Thoracic aorta (tissue), 2 donors: Measurements from ENCODE around the gene MYH15. TPM values are rescaled to one million over a fixed set of nuclear protein-coding genes. Genes with fewer than 3 reads are reported as not detected.

Experiments
- ATAC-seq: fragments of 150-250 bp; one replicate; pipeline ENCODE4 v1.8.0; 2017; ENCODE audit warnings: low read depth; ENCODE audit not compliant: insufficient number of reproducible peaks, low FRiP score
- DNase-seq: peaks from one replicate; pipeline ENCODE4 v3.0.0-alpha.2; 2020; ENCODE audit warnings: low spot score
- H3K27ac ChIP-seq, 2 donors: fragments of 200-600 bp; sonication (generic); 1 replicate in 1 of 2; 2 replicates in 1 of 2; pipeline ENCODE4 v1.5.1; 2016; ENCODE audit warnings: mild to moderate bottlenecking in 2 of 2, moderate library complexity in 2 of 2
- H3K27me3 ChIP-seq: fragments of 200-600 bp; sonication (generic); replicated peaks from 2 replicates; pipeline ENCODE4 v1.6.0; 2016; ENCODE audit warnings: mild to moderate bottlenecking; ENCODE audit not compliant: insufficient read depth
- H3K36me3 ChIP-seq: fragments of 200-600 bp; sonication (generic); one replicate; pipeline ENCODE4 v1.5.1; 2016
- H3K4me1 ChIP-seq, 2 donors: fragments of 200-600 bp; sonication (generic); 1 replicate in 1 of 2; 2 replicates in 1 of 2; pipeline versions ENCODE4 v1.5.1 to v1.6.0; 2016; ENCODE audit warnings: low read depth in 2 of 2, mild to moderate bottlenecking in 1 of 2; ENCODE audit not compliant: control insufficient read depth in 1 of 2
- H3K4me3 ChIP-seq: fragments of 200-600 bp; sonication (generic); 2 replicates; pipeline ENCODE4 v1.5.1; 2016; ENCODE audit warnings: mild to moderate bottlenecking
- H3K9me3 ChIP-seq: fragments of 200-600 bp; sonication (generic); 2 replicates; pipeline ENCODE4 v1.5.1; 2016
- CTCF ChIP-seq: fragments of 200-600 bp; sonication (generic); IDR thresholded peaks from one replicate; pipeline ENCODE4 v1.5.1; 2019; ENCODE audit warnings: antibody characterized with exemption
- total RNA-seq, 2 donors: library from RNA; depleted of rRNA; stranded (reverse); fragments of >200 nt; gene quantifications; one replicate each; pipeline versions ENCODE4 v1.1.0 to v1.2.3, GENCODE V29; 2016

Gene MYH15
- total RNA-seq, 2 donors from 2014 or later = 0.14 TPM; not detected in 1

DNA sequence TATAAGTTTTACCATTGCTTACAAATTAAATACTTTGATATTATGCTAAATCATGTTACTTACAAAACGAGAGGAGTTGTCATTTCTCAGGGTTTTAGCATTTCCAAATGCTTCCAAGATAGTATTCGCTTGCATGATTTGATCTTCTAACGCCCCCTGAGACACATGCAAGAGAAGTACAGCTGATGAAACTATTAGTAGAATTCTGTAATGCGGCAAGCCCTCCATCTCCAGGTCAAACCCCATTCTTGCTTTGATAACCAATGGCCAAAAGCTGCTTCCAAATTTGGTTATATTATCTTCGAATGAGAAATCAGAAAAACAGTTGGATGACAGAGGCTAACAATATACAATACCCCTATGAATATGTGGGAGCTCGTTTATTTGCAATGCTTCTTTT lies 14.7 kb downstream of the MYH15 start:
- no peak for DNase-seq
- H3K4me1 ChIP-seq = peaks cover 0 to 8% of the 10 kb centered on the region in 2 donors
- H3K4me3 ChIP-seq = no peak overlapping the region
- TF ChIP-seq CTCF = no peak
- no peak for ATAC-seq
- no peaks in the 10 kb centered on the region for H3K27me3 ChIP-seq
- H3K36me3 ChIP-seq = no peaks in the 10 kb centered on the region
- H3K27ac ChIP-seq = no peak overlapping the region
- H3K9me3 ChIP-seq = no peaks in the 10 kb centered on the region

- Histone ChIP-seq H3K4me1 (peaks cover 0 to 8% of the 10 kb centered on the region in 2 donors), H3K27me3 (no peaks in the 10 kb centered on the region), H3K27ac (no peak overlapping the region), H3K36me3 (no peaks in the 10 kb centered on the region), H3K4me3 (no peak overlapping the region), H3K9me3 (no peaks in the 10 kb centered on the region)
- no peak for ATAC-seq
- TF ChIP-seq CTCF = no peak
- DNase-seq = no peak
These were observed 15.4 kb downstream of the MYH15 start for GRCh38 chr3:108494906-108495531.

- DNase-seq (no peak), ATAC-seq (no peak)
- H3K27me3 ChIP-seq = no peaks in the 10 kb centered on the region
- TF ChIP-seq CTCF = no peak
- H3K36me3 ChIP-seq = no peaks in the 10 kb centered on the region
- H3K27ac ChIP-seq = no peak overlapping the region
- peaks cover 0 to 8% of the 10 kb centered on the region in 2 donors for H3K4me1 ChIP-seq
- H3K9me3 ChIP-seq = no peaks in the 10 kb centered on the region
- no peak overlapping the region for H3K4me3 ChIP-seq
These were observed 16.5 kb downstream of the MYH15 start for GRCh38 chr3:108493862-108494261.

DNA sequence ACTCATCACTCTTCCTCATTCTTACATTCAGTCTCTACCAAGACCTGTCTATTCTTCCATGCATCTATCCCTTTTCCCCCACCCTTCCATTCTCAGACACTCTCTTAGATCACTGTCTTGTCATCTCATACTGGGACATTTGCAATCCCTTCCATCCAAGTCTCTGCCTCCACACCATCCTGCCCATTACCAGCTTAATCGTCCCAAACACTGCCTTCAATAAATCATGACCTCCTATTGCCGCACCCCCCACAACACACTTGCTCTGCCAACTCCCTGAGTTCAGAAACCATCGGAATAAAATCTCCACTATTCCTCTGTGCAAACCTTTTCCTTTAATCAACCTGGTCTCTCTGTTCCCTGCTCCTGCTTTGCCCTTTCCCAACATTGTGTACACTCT lies 18.9 kb downstream of the MYH15 start:
- Histone ChIP-seq H3K4me1 (peaks cover 0 to 8% of the 10 kb centered on the region in 2 donors), H3K36me3 (no peaks in the 10 kb centered on the region), H3K27me3 (no peaks in the 10 kb centered on the region), H3K4me3 (no peak overlapping the region), H3K9me3 (no peaks in the 10 kb centered on the region), H3K27ac (no peak overlapping the region)
- no peak for TF ChIP-seq CTCF
- no peak for ATAC-seq
- no peak for DNase-seq

GRCh38 chr3:108489776-108490175 lies 20.6 kb downstream of the MYH15 start:
- ATAC-seq (no peak), DNase-seq (no peak)
- Histone ChIP-seq H3K4me1 (peaks cover 0 to 5% of the 10 kb centered on the region in 2 donors), H3K4me3 (no peak overlapping the region), H3K36me3 (no peaks in the 10 kb centered on the region), H3K9me3 (no peaks in the 10 kb centered on the region), H3K27ac (no peak overlapping the region), H3K27me3 (no peaks in the 10 kb centered on the region)
- peak; percentile 80 for TF ChIP-seq CTCF
